Suppressor macrophage treated with lipopolysaccharide for 4 hours (primary cell): ENCODE measurements around the gene ACTL7A.
A peak's percentile ranks its signal among the peaks of the same experiment; 100 is the strongest.
"Not testable (repeated sequence)": the region's sequence is repeated elsewhere in the genome, so short reads cannot be mapped to it uniquely, and the experiment has no call there.

Source experiments
- DNase-seq: peaks from one replicate; pipeline ENCODE4 v3.0.0-alpha.2; 2020

ACTL7A gene

GRCh38 chr9:108880738-108881316 lies 18.8 kb downstream of the ACTL7A start:
- no peak for DNase-seq

GRCh38 chr9:108882052-108882888 lies 20.2 kb downstream of the ACTL7A start:
- no peak for DNase-seq

GRCh38 chr9:108883085-108883484 lies 21.0 kb downstream of the ACTL7A start:
- DNase-seq, result no peak

- DNase-seq, result no peak
These were observed 22.6 kb downstream of the ACTL7A start for GRCh38 chr9:108884701-108885100.

GRCh38 chr9:108885643-108886348 lies 23.7 kb downstream of the ACTL7A start:
- DNase-seq, result peak; percentile 48

- not testable (repeated sequence) for DNase-seq
These were observed 24.7 kb downstream of the ACTL7A start for GRCh38 chr9:108886594-108887271.

GRCh38 chr9:108889649-108890067 lies 27.6 kb downstream of the ACTL7A start:
- no peak for DNase-seq

- DNase-seq, result no peak
These were observed 32.3 kb downstream of the ACTL7A start for GRCh38 chr9:108894225-108894997.

- DNase-seq, result no peak
These were observed 35.4 kb downstream of the ACTL7A start for GRCh38 chr9:108897324-108898096.

GRCh38 chr9:108899023-108899695 lies 37.1 kb downstream of the ACTL7A start:
- not testable (repeated sequence) for DNase-seq

- no peak for DNase-seq
These were observed 38.1 kb downstream of the ACTL7A start for GRCh38 chr9:108900176-108900575.

GRCh38 chr9:108903420-108904103 lies 41.5 kb downstream of the ACTL7A start:
- no peak for DNase-seq

- no peak for DNase-seq
These were observed 42.1 kb downstream of the ACTL7A start for GRCh38 chr9:108904161-108904560.

GRCh38 chr9:108905494-108905893 lies 43.4 kb downstream of the ACTL7A start:
- DNase-seq, result no peak

GRCh38 chr9:108910402-108910801 lies 48.3 kb downstream of the ACTL7A start:
- DNase-seq, result no peak

- DNase-seq, result no peak
These were observed 48.8 kb downstream of the ACTL7A start for GRCh38 chr9:108910914-108911313.

GRCh38 chr9:108911820-108912219 lies 49.8 kb downstream of the ACTL7A start:
- DNase-seq, result no peak
